Gastroesophageal sphincter (tissue), 3 donors: ENCODE data around the gene TMEM220.

Experiments used
- POLR2A ChIP-seq, 2 donors: fragments of 450-650 bp; IDR thresholded peaks; one replicate each; pipeline ENCODE4 v1.6.1; 2017; ENCODE audit warnings: antibody characterized with exemption in 2 of 2, mild to moderate bottlenecking in 2 of 2, moderate library complexity in 1 of 2
- POLR2AphosphoS5 ChIP-seq: sonication (generic); formaldehyde crosslinking; IDR thresholded peaks from one replicate; pipeline ENCODE4 v1.6.1; 2017; ENCODE audit warnings: antibody characterized with exemption
- TF ChIP-seq, protein P1 (sequence below), 4 experiments: fragments of 200-600 bp in 2 of 4; fragments of 450-650 bp in 2 of 4; sonication (generic) in 1 of 4; IDR thresholded peaks; one replicate each; pipeline ENCODE4 v1.5.1; 2017 to 2019; ENCODE audit warnings: antibody characterized with exemption in 4 of 4, mild to moderate bottlenecking in 2 of 4, moderate library complexity in 2 of 4

DNA sequence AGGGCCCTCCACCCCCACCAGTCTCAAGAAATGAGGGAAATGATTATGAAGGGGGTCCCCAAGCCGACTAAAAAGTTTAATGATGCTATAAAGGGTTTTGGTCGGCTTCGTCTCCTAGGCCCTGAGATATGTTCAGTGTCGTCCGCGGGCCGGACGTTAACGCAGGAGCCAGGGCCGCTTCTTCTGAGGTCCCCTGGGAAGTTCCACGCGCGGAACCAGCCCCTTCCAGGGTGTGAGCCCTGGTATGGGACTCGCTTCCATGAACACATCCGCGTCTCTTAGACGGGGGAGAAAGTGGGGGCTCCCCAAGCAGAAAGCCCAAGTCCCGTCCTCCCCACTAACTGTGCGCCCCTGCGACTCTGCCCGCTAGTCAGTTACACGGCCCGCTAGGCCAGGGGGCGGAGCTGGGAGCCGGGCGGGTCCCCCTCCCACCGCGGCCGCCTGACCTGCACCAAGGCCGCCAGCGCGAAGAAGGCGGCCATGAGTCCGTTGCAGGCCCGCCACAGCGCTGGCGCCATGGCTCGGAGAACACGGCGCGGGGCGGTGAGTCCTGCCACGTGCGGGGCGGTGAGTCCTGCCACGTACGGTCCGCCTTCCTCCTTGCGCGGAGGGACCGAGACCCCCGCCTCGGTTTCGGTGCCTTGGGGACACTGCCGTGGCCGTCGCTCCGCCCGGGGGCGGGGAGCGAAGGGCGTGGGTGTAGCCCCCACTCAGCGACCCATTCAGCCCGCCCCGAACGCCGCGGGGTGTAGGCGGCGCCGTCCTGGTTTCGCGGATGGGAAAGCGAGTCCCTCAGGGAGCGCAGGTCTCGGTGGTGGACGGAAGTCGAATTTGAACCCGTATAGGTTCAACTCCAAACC, at the start of gene TMEM220:
- peak; percentile 74 to 79 for TF ChIP-seq POLR2A (IDR thresholded peaks at IDR 0.05)
- TF ChIP-seq, protein P1, sequence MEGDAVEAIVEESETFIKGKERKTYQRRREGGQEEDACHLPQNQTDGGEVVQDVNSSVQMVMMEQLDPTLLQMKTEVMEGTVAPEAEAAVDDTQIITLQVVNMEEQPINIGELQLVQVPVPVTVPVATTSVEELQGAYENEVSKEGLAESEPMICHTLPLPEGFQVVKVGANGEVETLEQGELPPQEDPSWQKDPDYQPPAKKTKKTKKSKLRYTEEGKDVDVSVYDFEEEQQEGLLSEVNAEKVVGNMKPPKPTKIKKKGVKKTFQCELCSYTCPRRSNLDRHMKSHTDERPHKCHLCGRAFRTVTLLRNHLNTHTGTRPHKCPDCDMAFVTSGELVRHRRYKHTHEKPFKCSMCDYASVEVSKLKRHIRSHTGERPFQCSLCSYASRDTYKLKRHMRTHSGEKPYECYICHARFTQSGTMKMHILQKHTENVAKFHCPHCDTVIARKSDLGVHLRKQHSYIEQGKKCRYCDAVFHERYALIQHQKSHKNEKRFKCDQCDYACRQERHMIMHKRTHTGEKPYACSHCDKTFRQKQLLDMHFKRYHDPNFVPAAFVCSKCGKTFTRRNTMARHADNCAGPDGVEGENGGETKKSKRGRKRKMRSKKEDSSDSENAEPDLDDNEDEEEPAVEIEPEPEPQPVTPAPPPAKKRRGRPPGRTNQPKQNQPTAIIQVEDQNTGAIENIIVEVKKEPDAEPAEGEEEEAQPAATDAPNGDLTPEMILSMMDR (IDR thresholded peaks at IDR 0.05): peak in 1 of 4 experiments; percentile 11
- peak; percentile 66 for TF ChIP-seq POLR2AphosphoS5
